AG09319 (cell line): Measurements from ENCODE around the gene FUNDC2.

Source experiments
- DNase-seq: peaks from one replicate; pipeline ENCODE4 v3.0.0-alpha.2; 2010; ENCODE audit warnings: low read depth; ENCODE audit errors: extremely low read depth
- TF ChIP-seq, protein P1 (sequence below): IDR thresholded peaks from 2 replicates; pipeline ENCODE4 v1.5.1; 2011; ENCODE audit warnings: low read depth, mild to moderate bottlenecking, inconsistent platforms, low read length, moderate library complexity

FUNDC2 gene

DNA sequence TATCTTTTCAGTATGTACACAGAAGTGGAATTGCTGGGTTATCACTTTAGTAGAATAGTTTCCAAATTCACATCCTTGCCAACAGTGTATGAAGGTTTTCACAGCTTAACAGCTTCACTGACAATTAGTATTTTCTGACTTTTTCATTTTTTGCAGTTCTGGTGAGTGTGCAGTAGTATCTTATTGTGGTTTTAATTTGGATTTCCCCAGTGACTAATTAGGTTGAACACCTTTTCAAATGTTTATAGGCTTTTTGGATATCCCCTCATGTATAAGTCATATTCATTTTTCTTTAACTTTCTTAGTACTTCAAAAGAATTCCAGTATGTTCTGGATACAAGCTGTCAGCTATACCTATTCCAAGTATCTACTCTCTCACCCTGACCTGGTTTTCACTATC is 81.8 kb downstream of the FUNDC2 start:
- TF ChIP-seq, protein P1, sequence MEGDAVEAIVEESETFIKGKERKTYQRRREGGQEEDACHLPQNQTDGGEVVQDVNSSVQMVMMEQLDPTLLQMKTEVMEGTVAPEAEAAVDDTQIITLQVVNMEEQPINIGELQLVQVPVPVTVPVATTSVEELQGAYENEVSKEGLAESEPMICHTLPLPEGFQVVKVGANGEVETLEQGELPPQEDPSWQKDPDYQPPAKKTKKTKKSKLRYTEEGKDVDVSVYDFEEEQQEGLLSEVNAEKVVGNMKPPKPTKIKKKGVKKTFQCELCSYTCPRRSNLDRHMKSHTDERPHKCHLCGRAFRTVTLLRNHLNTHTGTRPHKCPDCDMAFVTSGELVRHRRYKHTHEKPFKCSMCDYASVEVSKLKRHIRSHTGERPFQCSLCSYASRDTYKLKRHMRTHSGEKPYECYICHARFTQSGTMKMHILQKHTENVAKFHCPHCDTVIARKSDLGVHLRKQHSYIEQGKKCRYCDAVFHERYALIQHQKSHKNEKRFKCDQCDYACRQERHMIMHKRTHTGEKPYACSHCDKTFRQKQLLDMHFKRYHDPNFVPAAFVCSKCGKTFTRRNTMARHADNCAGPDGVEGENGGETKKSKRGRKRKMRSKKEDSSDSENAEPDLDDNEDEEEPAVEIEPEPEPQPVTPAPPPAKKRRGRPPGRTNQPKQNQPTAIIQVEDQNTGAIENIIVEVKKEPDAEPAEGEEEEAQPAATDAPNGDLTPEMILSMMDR, result no peak
- no peak for DNase-seq
